Hepatocyte (in vitro differentiated cells): ENCODE measurements around the gene THOC1. TPM values are rescaled to one million over a fixed set of nuclear protein-coding genes. Genes with fewer than 3 reads are reported as not detected.

Experiments
- DNase-seq: peaks from one replicate; pipeline ENCODE4 v3.0.0-alpha.2; 2016; ENCODE audit warnings: low spot score
- H2AFZ ChIP-seq: fragments of 200-600 bp; sonication (generic); 2 replicates; pipeline ENCODE4 v1.6.0; 2016; ENCODE audit warnings: antibody characterized with exemption, mild to moderate bottlenecking
- H3K27ac ChIP-seq: fragments of 200-600 bp; sonication (generic); 2 replicates; pipeline ENCODE4 v1.5.1; 2016; ENCODE audit warnings: mild to moderate bottlenecking
- H3K27me3 ChIP-seq: fragments of 200-600 bp; sonication (generic); 2 replicates; pipeline ENCODE4 v1.6.1; 2016
- H3K36me3 ChIP-seq: fragments of 200-600 bp; sonication (generic); replicated peaks from 2 replicates; pipeline ENCODE4 v1.5.1; 2016; ENCODE audit warnings: low read depth; ENCODE audit not compliant: insufficient read depth
- H3K4me1 ChIP-seq: fragments of 200-600 bp; sonication (generic); 2 replicates; pipeline ENCODE4 v1.5.1; 2016; ENCODE audit warnings: mild to moderate bottlenecking, moderate library complexity; ENCODE audit not compliant: insufficient read depth
- H3K4me2 ChIP-seq: fragments of 200-600 bp; sonication (generic); 2 replicates; pipeline ENCODE4 v1.6.0; 2016
- H3K4me3 ChIP-seq: fragments of 200-600 bp; sonication (generic); 2 replicates; pipeline ENCODE4 v1.5.1; 2016; ENCODE audit warnings: mild to moderate bottlenecking
- H3K79me2 ChIP-seq: fragments of 200-600 bp; sonication (generic); 2 replicates; pipeline ENCODE4 v1.6.0; 2017; ENCODE audit warnings: mild to moderate bottlenecking
- H3K9me2 ChIP-seq: fragments of 200-600 bp; sonication (generic); replicated peaks from 2 replicates; pipeline ENCODE4 v1.6.0; 2017; ENCODE audit warnings: mild to moderate bottlenecking; ENCODE audit not compliant: insufficient read depth
- H3K9me3 ChIP-seq: fragments of 200-600 bp; sonication (generic); 2 replicates; pipeline ENCODE4 v1.5.1; 2016; ENCODE audit warnings: low read depth, mild to moderate bottlenecking
- H4K20me1 ChIP-seq: fragments of 200-600 bp; sonication (generic); 2 replicates; pipeline ENCODE4 v1.6.0; 2016; ENCODE audit warnings: mild to moderate bottlenecking; ENCODE audit not compliant: insufficient read depth, poor library complexity, severe bottlenecking
- CTCF ChIP-seq: fragments of 200-600 bp; sonication (generic); IDR thresholded peaks from 2 replicates; pipeline ENCODE4 v1.5.1; 2016; ENCODE audit warnings: antibody characterized with exemption, mild to moderate bottlenecking; ENCODE audit not compliant: poor library complexity
- EZH2 ChIP-seq: fragments of 200-600 bp; sonication (generic); IDR thresholded peaks from 2 replicates; pipeline ENCODE4 v1.6.1; 2016; ENCODE audit warnings: antibody characterized with exemption, mild to moderate bottlenecking, borderline replicate concordance
- EZH2phosphoT487 ChIP-seq: fragments of 200-600 bp; sonication (generic); IDR thresholded peaks from one replicate; pipeline ENCODE4 v1.6.1; 2018; ENCODE audit warnings: antibody characterized with exemption, mild to moderate bottlenecking, low read depth, moderate library complexity; ENCODE audit not compliant: unreplicated experiment, severe bottlenecking
- WGBS: methylation state at CpG from one replicate; pipeline ENCODE4 v1.1.6; 2016; ENCODE audit warnings: low lambda C conversion rate; ENCODE audit errors: missing lambda C conversion rate; 5-methylcytosine and 5-hydroxymethylcytosine counted together
- polyA plus RNA-seq: library from polyadenylated mRNA; unstranded; fragments of >200 nt; fragmentation: Nextera tagmentation; extraction: Ambion mirVana; gene quantifications from 2 replicates; pipeline ENCODE4 v1.2.1, GENCODE V29; 2016
- total RNA-seq: library from RNA; depleted of rRNA; stranded (reverse); fragments of >200 nt; gene quantifications from 2 replicates; pipeline ENCODE4 v1.2.3, GENCODE V29; 2014

Gene THOC1
- total and polyA plus RNA-seq, 2 experiments from 2014 or later, result 28.9 to 50.3 TPM

GRCh38 chr18:210075-210474 lies 57.8 kb downstream of the THOC1 start:
- Histone ChIP-seq H3K27ac (no peak overlapping the region), H3K9me2 (no peaks in the 10 kb centered on the region), H3K27me3 (no peaks in the 10 kb centered on the region), H4K20me1 (no peaks in the 10 kb centered on the region), H2AFZ (no peak overlapping the region), H3K79me2 (peaks cover 3% of the 10 kb centered on the region), H3K9me3 (no peaks in the 10 kb centered on the region), H3K4me3 (no peak overlapping the region), H3K4me2 (no peak overlapping the region), H3K4me1 (no peaks in the 10 kb centered on the region), H3K36me3 (peaks cover 5% of the 10 kb centered on the region)
- TF ChIP-seq EZH2 (no peak), EZH2phosphoT487 (no peak), CTCF (no peak)
- 100% methylated on average over 1 of the region's 1 CpG for WGBS
- no peak for DNase-seq

GRCh38 chr18:199768-200167 lies 68.1 kb downstream of the THOC1 start:
- H3K9me2 ChIP-seq, result no peaks in the 10 kb centered on the region
- H3K27me3 ChIP-seq, result no peaks in the 10 kb centered on the region
- 96% methylated on average over 2 of the region's 2 CpGs for WGBS
- no peaks in the 10 kb centered on the region for H3K36me3 ChIP-seq
- TF ChIP-seq EZH2phosphoT487, result no peak
- no peak for TF ChIP-seq EZH2
- no peak for TF ChIP-seq CTCF
- no peak overlapping the region for H3K4me3 ChIP-seq
- H4K20me1 ChIP-seq, result no peaks in the 10 kb centered on the region
- H3K27ac ChIP-seq, result no peak overlapping the region
- no peaks in the 10 kb centered on the region for H3K4me1 ChIP-seq
- peaks cover 6% of the 10 kb centered on the region for H3K79me2 ChIP-seq
- H3K9me3 ChIP-seq, result no peaks in the 10 kb centered on the region
- H2AFZ ChIP-seq, result no peak overlapping the region
- DNase-seq, result no peak
- H3K4me2 ChIP-seq, result no peak overlapping the region

GRCh38 chr18:199214-199613 lies 68.6 kb downstream of the THOC1 start:
- no peaks in the 10 kb centered on the region for H4K20me1 ChIP-seq
- TF ChIP-seq EZH2 (no peak), EZH2phosphoT487 (no peak), CTCF (no peak)
- peaks cover 6% of the 10 kb centered on the region for H3K79me2 ChIP-seq
- no peak overlapping the region for H3K27ac ChIP-seq
- no peaks in the 10 kb centered on the region for H3K9me3 ChIP-seq
- H3K4me1 ChIP-seq, result no peaks in the 10 kb centered on the region
- no peak overlapping the region for H3K4me3 ChIP-seq
- DNase-seq, result no peak
- H3K36me3 ChIP-seq, result no peaks in the 10 kb centered on the region
- WGBS, result 99% methylated on average over 3 of the region's 3 CpGs
- H3K9me2 ChIP-seq, result no peaks in the 10 kb centered on the region
- H2AFZ ChIP-seq, result no peak overlapping the region
- H3K27me3 ChIP-seq, result no peaks in the 10 kb centered on the region
- no peak overlapping the region for H3K4me2 ChIP-seq

GRCh38 chr18:195651-196050 lies 72.2 kb downstream of the THOC1 start:
- 96% methylated on average over 1 of the region's 1 CpG for WGBS
- Histone ChIP-seq H3K4me3 (no peak overlapping the region), H3K36me3 (no peaks in the 10 kb centered on the region), H3K27me3 (no peaks in the 10 kb centered on the region), H3K27ac (no peak overlapping the region), H2AFZ (no peak overlapping the region), H3K9me2 (no peaks in the 10 kb centered on the region), H3K9me3 (no peaks in the 10 kb centered on the region), H3K4me2 (no peak overlapping the region), H4K20me1 (no peaks in the 10 kb centered on the region), H3K79me2 (peaks cover 14% of the 10 kb centered on the region), H3K4me1 (no peaks in the 10 kb centered on the region)
- no peak for DNase-seq
- no peak for TF ChIP-seq EZH2phosphoT487
- TF ChIP-seq CTCF, result no peak
- TF ChIP-seq EZH2, result no peak
